Putamen (tissue), 1 donor: ENCODE measurements around the gene DISP3.

ENCODE experiments used
- DNase-seq: peaks from one replicate; pipeline ENCODE4 v3.0.0-alpha.2; 2016; ENCODE audit warnings: low spot score

Gene DISP3

DNA sequence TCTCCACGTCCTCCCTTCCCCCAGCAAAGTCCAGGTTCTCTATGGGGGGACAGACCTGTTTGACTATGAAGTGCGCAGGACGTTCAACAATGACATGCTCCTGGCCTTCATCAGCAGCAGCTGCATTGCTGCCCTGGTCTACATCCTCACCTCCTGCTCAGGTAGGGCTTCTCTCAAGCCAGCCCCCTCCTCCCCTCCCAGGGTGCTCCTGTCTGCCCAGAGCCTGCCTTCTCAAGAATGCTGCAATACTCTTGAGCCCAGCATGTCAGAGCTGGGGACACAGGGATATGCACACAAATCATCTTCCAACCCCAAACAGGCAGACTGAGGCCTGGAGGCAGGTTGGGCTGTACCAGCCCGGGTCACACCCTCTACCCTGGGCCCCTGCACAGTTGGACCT lies 35.4 kb downstream of the DISP3 start:
- DNase-seq: no peak

DNA sequence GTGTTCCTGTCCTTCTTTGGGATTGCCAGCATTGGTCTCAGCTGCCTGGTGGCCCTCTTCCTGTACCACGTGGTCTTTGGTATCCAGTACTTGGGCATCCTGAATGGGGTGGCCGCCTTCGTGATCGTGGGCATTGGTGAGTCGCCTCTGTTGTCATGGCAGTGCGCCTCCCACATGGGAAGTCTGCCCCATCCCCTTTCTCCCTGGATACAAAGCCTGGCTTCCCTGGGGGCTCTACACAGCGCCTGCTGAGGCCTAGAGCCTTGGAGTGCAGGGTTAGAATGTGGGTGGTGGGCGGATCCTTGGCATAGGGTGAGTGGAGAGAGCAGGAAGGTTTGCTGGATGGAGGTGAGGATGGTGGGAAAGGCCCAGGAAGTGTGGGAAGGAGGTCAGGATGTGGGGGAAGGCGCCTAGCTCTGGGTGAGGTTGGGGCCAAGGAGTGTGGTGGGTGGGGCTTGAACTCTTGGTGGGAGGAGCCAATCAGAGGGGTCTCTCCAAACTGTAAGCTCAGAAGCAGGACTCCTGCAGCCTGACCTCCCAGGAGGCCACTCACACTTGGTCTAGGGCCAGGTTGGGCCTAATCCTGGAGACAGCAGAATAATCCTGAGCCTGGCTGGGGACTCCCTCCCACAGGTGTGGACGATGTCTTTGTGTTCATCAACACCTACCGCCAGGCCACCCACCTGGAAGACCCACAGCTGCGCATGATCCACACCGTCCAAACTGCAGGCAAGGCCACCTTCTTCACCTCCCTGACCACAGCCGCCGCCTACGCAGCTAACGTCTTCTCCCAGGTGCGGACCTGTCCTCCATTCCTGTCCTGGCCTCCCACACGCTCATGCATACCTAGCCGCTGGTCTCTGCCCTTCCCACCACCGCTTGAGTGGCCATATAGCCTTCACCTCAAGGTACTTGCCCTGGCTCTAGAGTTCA lies 36.7 kb downstream of the DISP3 start:
- DNase-seq: no peak

DNA sequence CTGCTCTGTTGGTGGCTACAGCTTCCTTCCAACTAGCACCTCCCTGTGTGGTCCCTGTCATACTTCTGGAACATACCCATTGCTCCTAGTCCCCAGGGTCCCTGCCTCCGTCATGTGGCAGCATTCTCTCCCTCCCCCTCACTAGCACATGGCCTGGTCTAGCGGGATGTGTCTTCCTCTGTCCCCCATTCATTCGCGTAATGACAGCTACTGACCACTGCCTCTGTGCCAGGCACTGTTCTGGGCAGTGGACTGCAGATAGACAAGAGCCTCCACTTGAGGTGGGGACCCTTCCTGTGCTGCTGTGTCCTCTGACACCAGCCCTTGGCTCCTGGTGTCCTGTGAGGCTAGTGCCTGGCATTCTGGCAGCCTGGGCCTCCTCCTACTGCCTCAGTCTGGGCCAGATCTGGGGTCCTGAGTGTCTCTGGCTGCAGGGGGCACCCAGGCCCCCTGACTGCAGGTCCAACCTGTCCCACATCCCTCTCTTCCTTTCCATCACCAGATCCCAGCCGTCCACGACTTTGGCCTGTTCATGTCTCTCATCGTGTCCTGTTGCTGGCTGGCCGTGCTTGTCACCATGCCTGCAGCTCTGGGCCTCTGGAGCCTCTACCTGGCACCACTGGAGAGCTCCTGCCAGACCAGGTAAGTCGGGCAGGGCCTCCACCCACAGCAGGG lies 38.1 kb downstream of the DISP3 start:
- no peak for DNase-seq

DNA sequence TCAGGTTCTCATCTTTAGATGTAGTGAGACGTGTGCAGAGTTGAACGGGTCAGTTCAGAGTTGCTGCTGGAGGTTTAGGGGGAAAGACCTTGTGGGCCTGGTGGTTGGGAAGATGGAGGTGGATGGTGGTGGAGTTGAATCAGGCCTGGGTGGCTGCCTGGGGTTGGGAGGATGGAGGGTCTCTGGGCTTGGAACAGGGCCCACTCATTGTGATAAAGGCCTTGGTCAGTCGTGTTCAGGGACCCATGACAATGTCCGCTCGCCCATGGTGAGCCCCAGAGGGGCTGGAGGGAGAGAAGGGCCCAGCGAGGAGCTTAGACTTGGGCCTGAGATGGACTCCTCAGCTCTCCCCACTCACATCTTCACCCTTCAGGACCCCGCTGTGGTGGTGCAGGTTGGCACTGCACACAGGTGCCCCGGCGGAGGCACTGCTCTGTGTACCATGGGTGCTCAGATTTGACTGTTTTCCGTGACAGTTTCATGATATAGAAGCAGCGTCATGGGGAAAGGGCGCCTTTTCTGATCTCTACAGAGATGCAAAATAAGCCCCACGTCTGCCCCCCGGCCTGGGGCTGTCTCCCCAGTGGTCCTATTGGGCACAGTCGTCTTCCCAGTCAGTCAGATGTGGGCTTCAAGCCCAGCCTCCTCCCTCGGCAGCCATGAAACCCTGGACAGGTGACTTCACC lies 39.2 kb downstream of the DISP3 start:
- no peak for DNase-seq

DNA sequence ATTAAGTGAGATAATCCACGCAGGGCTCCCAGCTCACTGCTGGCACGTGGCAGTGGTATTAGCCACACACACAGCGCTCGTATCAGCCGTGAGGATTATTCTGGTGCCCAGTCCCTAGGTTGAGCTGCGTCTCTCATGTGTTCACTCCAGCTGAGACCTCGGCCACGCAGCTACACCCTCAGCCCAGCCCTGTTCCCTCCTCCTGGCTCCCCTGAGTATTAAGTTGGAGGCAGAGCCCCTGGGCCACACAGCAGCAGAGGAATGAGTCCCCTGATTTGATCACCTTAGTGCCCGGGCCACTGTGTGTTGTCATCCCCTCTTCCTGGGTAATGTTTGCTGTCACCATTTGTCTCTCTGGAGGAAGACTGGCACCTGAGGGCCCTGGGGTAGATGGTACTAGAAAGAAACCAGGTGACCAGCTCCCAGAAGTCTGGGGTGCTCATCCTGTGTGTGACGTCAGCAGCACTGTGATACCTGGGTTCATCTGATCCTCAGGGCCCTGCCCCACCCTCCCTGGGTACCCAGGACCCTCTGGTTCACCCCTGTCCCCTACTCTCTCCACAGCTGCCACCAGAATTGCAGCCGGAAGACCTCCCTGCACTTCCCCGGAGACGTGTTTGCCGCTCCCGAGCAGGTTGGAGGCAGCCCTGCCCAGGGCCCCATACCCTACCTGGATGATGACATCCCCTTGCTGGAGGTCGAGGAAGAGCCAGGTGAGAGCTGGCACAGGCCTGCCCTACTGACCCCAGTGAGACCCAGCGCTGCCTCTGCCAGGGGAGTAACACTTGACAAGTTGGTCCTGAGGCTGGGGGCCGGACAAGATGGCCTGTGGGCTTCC lies 40.1 kb downstream of the DISP3 start:
- DNase-seq: no peak

DNA sequence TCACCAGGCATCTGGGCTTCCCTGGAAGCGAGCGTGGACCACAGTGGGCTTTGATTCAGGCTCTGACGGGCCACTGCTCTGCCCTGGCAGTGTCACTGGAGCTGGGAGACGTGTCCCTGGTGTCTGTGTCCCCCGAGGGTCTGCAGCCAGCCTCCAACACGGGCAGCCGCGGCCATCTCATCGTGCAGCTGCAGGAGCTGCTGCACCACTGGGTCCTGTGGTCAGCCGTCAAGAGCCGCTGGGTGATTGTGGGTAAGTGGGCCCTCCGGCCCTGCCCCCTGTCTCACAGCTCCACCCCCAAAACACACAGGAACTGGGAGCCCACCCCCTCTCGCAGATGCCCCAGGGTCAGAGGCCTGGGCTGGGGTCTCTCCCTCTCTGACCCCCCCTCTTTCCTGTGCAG lies 40.7 kb downstream of the DISP3 start:
- DNase-seq: no peak

DNA sequence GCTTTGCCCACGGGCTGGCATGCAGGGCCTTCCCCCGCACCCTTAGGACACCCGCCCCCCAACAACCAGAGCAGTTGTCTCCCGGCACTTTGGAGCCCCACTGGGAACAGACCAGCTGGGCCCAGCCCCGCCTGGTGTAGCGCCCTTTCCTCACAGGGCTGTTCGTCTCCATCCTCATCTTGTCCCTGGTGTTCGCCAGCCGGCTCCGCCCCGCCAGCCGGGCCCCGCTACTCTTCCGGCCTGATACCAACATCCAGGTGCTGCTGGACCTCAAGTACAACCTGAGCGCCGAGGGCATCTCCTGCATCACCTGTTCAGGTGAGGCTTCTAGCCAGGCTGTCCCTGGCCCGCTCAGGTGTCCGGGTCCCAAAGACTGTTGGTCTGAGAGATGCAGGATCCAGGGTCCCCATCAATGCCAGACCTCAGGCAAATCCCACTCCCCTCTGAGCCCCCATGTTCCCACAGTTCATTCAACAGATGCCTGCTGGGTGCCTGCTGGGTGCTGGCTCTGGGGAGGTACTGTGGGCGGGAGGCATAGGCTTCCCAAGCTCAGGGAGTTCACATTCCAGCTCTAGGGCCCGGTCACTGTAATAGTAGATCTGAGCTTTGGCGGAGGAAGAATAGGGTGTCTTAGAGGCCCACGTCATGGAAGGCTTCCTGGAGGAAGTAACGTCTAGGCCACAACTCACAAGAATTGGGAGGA lies 41.7 kb downstream of the DISP3 start:
- no peak for DNase-seq

DNA sequence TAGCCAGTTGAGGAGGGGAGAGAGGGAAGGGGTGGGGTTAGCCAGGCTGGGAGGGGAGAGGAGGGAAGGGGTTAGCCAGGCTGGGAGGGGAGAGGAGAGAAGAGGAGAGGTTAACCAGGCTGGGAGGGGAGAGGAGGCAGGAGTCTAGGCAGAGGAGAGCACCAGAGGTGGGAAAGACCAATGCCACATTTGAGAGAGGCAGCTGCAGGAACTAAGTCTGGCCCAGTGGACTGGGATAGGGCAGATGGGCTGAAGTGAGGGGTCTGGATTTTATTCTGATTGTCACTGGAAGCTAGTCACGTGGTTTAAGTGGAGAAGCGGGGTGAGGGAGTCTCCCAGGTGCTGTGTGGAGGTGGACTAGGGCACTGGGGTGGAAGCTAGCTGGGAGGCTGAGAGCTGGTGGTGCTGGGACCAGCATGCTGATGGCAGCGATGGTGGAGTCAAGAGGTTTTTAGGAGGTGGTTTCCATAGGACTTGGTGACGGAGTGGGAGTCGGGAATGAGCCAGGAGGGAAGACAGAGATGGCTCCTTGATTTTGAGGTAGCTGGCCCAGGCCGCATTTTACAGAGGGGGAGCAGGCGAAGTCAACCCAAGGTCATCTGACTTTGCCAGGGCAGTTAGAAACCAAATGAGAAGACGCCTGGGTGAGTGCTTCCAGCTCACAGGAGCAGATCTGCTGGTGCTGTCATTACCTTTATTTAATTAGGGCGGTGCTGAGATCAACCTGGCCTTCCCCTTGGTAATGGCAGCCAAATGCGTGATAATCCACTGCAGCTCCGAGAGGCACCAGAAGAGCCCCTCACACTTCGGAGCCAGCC lies 42.8 kb downstream of the DISP3 start:
- DNase-seq: no peak

DNA sequence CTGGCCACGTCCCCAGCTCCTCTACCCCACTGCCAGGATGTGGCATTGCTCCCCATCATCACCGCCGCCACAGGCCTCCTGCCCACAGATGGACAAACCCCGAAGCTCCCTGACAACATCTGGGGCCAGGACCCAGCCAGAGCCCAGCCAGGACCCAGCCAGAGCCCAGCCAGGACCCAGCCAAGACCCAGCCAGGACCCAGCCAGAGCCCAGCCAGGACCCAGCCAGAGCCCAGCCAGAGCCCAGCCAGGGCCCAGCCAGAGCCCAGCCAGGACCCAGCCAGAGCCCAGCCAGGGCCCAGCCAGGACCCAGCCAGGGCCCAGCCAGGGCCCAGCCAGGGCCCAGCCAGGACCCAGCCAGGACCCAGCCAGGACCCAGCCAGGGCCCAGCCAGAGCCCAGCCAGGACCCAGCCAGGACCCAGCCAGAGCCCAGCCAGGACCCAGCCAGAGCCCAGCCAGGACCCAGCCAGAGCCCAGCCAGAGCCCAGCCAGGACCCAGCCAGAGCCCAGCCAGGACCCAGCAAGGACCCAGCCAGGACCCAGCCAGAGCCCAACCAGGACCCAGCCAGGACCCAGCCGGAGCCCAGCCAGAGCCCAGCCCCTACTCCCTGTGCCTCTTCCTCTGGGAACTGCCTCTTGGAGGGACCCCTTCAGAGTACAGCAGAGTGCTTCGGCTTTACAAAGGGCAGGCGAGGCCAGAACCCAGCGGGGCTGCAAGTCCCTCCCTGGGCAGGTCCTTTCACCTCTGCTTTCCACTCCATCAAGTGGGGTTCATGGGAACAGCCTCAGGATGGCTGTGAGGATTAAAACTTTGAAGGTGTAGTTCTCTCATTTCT lies 43.7 kb downstream of the DISP3 start:
- no peak for DNase-seq

DNA sequence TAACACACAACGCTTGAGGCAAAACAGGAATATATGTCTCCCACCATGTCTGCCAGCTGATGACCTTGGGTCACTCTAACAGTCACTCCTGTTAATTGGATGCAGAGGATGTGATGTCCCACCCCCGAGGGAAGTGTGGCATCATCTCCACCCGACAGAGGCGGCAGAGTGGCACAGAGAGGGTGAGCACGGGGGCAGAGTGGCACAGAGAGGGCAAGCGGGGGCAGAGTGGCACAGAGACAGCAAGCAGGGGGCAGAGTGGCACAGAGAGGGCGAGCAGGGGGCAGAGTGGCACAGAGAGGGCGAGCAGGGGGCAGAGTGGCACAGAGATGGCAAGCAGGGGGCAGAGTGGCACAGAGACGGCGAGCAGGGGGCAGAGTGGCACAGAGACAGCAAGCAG lies 44.3 kb downstream of the DISP3 start:
- no peak for DNase-seq

DNA sequence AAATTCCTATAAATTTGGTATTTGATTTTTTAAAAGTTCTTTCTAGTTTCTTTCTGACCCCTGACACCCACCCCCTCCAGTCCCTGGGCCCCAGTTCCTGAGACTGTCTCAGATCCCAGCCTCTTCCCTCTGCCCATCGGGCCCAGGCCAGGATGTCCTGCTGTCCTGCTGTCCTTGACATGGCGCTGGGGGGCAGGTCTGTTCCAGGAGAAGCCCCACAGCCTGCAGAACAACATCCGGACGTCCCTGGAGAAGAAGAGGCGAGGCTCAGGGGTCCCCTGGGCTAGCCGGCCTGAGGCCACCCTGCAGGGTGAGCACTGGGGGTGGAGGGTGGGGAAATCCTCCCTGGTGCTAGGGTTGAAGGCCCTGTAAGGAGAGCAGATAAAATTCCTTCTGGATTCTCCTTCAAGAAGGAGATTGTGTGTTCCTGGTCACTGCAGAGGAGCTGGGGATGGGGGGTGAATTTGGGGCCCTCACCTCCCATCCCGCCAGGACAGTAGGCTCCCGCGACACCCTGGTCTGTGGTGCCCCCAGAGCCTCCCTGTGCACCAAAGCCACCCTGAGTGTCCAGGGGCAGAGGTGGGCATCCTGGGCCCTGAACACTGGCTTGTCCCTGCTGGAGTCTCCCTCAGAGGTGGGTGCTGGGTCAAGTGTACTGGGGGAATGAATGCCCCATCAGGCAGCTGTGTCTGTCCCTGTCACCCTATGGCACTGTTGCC lies 45.0 kb downstream of the DISP3 start:
- no peak for DNase-seq

DNA sequence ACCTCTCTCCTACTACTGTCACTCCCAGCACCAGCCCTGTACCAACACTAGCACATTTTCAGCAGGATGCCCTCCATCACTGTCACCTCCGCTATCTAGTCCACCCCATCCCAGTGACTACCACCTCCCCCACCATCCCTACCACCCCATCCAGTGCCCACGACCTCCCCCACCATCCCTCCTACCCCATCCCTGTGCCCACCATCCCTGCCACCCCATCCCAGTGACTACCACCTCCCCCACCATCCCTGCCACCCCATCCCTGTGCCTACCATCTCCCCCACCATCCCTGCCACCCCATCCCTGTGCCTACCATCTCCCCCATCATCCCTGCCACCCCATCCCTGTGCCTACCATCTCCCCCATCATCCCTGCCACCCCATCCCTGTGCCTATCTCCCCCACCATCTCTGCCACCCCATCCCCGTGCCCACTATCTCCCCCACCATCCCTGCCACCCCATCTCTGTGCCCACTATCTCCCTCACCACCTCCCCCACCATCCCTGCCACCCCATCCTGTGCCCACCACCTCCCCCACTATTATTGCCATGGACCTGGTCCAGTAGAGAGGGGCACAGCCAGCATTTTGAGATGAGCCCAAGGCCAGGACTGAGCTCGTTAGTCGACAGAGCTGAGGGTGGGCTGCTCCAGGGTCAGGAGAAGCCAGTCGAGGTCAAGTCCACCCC lies 45.7 kb downstream of the DISP3 start:
- DNase-seq: no peak

DNA sequence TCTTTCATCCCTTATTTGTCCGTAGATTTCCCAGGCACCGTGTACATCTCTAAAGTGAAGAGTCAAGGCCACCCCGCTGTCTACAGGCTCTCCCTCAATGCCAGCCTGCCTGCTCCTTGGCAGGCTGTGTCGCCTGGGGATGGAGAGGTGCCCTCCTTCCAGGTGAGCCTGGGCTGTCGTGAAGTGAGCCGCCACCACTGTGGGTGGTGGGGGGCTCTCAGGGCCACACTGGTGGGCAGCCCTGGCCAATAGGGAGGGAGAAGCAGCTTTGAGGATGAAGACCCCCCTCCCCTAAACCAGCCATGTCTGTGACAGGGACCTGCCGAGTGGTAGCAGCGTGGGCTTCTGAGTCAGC lies 46.2 kb downstream of the DISP3 start:
- DNase-seq: no peak

DNA sequence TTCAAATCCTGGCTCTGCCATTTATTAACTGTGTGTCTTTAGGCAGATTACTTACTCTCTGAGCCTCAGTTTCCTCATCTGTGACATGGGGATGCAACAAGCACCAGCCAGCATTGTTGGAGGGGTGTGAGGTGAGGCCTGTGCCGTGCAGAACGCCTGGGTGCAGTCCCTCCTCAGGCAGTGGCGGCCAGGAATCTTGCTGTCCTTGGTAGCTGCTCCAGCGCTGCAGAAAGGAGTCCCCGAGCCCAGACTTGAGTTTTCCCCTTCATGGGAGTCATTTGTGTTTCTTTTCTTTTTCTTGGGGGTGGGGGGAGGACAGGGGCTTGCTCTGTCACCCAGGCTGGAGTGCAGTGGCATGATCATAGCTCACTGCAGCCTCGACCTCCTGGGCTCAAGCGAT lies 46.6 kb downstream of the DISP3 start:
- no peak for DNase-seq

DNA sequence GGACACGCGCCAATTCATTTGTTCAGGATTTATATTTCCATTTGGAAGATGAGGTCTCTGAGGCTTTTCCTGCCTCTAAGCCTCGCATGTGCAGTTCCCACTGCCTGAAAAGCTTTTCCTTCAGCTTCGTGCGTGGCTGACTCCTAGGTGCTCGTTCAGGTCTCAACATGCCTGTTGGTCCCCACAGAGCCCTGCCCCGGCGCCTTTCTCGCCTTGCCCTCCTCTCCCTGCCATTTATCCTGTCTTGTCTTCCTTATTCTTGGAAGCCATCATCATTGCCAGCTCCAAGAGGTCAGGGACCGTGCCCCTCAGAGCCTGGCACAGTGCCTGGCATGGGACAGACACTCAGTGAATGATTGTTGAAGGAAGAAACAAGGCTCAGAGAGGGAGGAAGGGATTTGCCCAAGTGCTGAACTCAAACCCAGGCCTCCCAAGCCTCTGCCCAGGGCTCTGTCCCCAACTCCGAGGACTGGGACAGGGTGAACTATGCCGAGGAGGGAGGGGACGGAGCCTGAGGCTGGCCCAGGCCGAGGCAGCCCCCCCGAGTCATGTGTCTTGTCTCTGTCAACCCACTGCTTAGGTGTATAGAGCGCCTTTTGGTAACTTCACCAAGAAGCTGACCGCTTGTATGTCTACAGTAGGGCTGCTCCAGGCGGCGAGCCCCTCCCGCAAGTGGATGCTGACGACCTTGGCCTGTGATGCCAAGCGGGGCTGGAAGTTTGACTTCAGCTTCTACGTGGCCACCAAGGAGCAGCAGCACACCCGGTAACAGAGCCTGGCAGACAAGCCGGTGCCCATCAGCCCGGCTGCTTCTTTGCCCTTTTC lies 47.3 kb downstream of the DISP3 start:
- DNase-seq: no peak

DNA sequence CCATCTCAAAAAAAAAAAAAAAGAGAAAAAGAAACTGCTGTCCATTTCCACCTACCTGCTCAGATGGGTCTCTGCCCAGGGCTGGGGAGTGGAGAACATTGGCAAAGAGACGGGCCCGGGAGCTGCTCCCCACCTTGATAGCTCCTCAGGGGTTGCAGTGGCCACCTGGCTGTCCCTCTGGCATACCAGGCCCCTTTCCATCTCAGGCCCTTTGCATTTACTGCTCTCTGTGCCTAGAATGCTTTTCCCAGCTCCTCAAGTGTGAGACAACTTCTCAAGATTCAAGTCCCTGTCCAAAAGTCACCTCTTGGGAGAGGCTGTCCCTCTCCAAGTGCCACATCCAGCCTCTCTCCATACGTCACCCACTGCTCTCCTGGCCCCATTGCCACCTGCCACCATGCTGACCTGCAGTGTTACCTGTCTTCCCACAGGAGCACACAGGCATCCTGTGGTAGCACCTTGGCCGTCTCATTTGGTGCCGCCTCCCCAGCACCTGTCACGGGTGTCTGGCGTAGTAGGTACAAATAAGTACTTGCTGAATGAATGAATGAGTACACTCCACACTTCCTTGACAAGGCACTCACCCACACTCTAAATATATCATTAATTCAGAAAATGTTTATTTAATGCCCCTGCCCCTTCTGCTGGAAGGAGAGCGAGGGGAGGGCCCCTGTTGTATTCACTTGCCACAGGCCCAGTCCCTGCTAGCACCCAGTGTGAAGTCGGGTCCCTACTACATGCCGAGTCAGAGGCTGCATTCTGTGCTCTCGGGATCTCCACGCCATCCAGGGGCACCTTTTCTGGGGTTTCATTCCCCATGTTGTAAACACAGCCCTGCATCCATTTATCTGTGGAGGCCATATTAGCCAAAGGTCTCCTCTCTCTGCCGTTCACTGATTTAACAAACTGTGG lies 48.8 kb downstream of the DISP3 start:
- no peak for DNase-seq
